AG09319 (cell line): ENCODE data around the gene HOXB3.

Experiments used
- DNase-seq: peaks from one replicate; pipeline ENCODE4 v3.0.0-alpha.2; 2010; ENCODE audit warnings: low read depth; ENCODE audit errors: extremely low read depth
- CTCF ChIP-seq: IDR thresholded peaks from 2 replicates; pipeline ENCODE4 v1.5.1; 2011; ENCODE audit warnings: low read depth, mild to moderate bottlenecking, inconsistent platforms, low read length, moderate library complexity

HOXB3 gene

DNA sequence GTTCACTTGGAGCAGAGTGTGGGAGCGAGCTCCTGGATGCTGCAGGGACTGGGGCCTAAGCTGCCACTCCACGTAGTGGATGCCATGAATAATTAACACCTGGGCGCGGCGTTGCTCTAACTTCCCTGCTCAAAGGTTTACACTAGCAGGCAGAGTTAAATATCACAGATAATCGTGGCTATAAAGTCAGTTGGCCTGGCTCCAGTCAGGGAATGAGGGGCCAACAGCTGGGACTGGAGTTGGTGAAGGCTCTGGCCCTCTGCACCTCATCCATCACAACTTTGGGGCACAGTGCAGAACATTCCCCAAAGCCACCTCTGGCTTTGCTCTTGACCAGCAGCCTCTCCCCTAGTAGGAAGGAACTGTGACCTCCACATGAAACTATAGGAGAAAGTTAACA, 22.8 kb downstream of the HOXB3 start:
- TF ChIP-seq CTCF = no peak
- DNase-seq = no peak

DNA sequence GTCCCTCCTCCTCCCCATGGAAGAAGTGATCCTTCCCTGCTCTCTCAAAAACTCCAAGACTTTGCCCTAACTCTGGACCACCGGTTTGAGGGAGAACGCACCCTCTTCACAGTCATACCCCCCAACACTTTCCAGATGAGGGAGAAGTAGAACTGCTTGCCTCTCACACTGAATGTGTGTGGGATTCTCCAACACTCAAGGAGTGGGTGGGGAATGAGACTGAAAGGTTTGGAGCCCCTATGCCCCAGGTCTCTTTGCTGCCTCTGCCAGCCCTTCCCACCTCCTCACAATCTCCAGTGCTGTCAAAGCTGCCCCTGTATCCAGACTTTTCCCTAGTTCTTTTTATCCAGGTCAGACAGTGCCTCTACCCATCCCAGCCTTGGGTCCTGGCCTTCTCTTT, 23.3 kb downstream of the HOXB3 start:
- no peak for DNase-seq
- TF ChIP-seq CTCF = no peak

- DNase-seq = no peak
- no peak for TF ChIP-seq CTCF
Observed at GRCh38 chr17:48565925-48566710, 23.9 kb downstream of the HOXB3 start.

GRCh38 chr17:48565022-48565554, 25.0 kb downstream of the HOXB3 start:
- DNase-seq = no peak

GRCh38 chr17:48564188-48565021, 25.6 kb downstream of the HOXB3 start:
- DNase-seq = no peak
- no peak for TF ChIP-seq CTCF

More at GRCh38 chr17:48565022-48565554, 25.0 kb downstream of the HOXB3 start:
- TF ChIP-seq CTCF = no peak

DNA sequence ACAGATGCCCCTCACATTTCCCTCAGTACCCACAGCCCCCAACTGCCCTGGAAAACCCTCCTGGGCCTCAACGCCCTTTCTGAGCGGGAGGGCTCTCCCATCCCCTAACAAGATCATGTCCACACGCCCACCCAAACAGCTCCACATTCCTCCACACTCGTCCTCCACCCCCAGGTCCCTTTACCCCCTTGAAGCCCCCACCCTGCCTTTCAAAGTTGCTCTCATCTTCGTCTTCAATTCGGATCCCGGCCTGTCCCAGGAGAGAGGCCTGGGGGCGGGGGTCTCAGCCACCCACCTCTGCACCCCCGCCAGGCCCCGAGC, 26.2 kb downstream of the HOXB3 start:
- no peak for DNase-seq

More for the DNA sequence above, 26.2 kb downstream of the HOXB3 start:
- TF ChIP-seq CTCF = no peak
